NCI-H2171 (cell line): ENCODE results near the gene OTOG.

Experiments
- DNase-seq: peaks from one replicate; lab custom pipeline; 2025; lab: John Stamatoyannopoulos, UW

OTOG gene

GRCh38 chr11:17519061-17519885 is 27.8 kb upstream of the OTOG start:
- DNase-seq, result no peak

- DNase-seq, result no peak
Observed at GRCh38 chr11:17521106-17521900, 25.8 kb upstream of the OTOG start.

GRCh38 chr11:17522655-17523054 is 24.4 kb upstream of the OTOG start:
- no peak for DNase-seq

- no peak for DNase-seq
Observed at GRCh38 chr11:17524221-17524620, 22.8 kb upstream of the OTOG start.

GRCh38 chr11:17525570-17525969 is 21.5 kb upstream of the OTOG start:
- no peak for DNase-seq

- DNase-seq, result no peak
Observed at GRCh38 chr11:17526326-17526725, 20.7 kb upstream of the OTOG start.

- DNase-seq, result no peak
Observed at GRCh38 chr11:17526931-17527627, 20.0 kb upstream of the OTOG start.

- no peak for DNase-seq
Observed at GRCh38 chr11:17527628-17527995, 19.4 kb upstream of the OTOG start.

- no peak for DNase-seq
Observed at GRCh38 chr11:17528181-17528691, 18.8 kb upstream of the OTOG start.

- DNase-seq, result no peak
Observed at GRCh38 chr11:17528906-17529843, 17.9 kb upstream of the OTOG start.

GRCh38 chr11:17529844-17530185 is 17.2 kb upstream of the OTOG start:
- DNase-seq, result no peak

- no peak for DNase-seq
Observed at GRCh38 chr11:17531071-17531600, 15.9 kb upstream of the OTOG start.

GRCh38 chr11:17531636-17532113 is 15.4 kb upstream of the OTOG start:
- no peak for DNase-seq

- no peak for DNase-seq
Observed at GRCh38 chr11:17532784-17533183, 14.3 kb upstream of the OTOG start.

- DNase-seq, result no peak
Observed at GRCh38 chr11:17533341-17533740, 13.7 kb upstream of the OTOG start.

GRCh38 chr11:17533778-17534415 is 13.2 kb upstream of the OTOG start:
- no peak for DNase-seq

- DNase-seq, result no peak
Observed at GRCh38 chr11:17535488-17535887, 11.6 kb upstream of the OTOG start.

GRCh38 chr11:17537261-17537660 is 9.8 kb upstream of the OTOG start:
- DNase-seq, result no peak

- DNase-seq, result no peak
Observed at GRCh38 chr11:17538054-17538453, 9.0 kb upstream of the OTOG start.

- no peak for DNase-seq
Observed at GRCh38 chr11:17538731-17539130, 8.3 kb upstream of the OTOG start.

- DNase-seq, result no peak
Observed at GRCh38 chr11:17540807-17541206, 6.3 kb upstream of the OTOG start.
